Stimulated activated CD4-positive, alpha-beta T cell treated with anti-CD3 and anti-CD28 coated beads, Interleukin-15, amount 100 ng/mL, for 1 hour (primary cell): Measurements from ENCODE around the gene SEMA5A.

Experiments
- DNase-seq, 2 donors: peaks; one replicate each; pipeline ENCODE4 v3.0.0-alpha.2; 2020; ENCODE audit warnings: low read depth in 1 of 2, low spot score in 1 of 2

SEMA5A gene

GRCh38 chr5:9186069-9186468 is 359.8 kb downstream of the SEMA5A start:
- no peak for DNase-seq

GRCh38 chr5:9183992-9184391 is 361.9 kb downstream of the SEMA5A start:
- no peak for DNase-seq

GRCh38 chr5:9182899-9183695 is 362.8 kb downstream of the SEMA5A start:
- no peak for DNase-seq

GRCh38 chr5:9176641-9177040 is 369.2 kb downstream of the SEMA5A start:
- DNase-seq, result no peak

GRCh38 chr5:9174446-9174845 is 371.4 kb downstream of the SEMA5A start:
- DNase-seq, result no peak

- DNase-seq, result no peak
Observed at GRCh38 chr5:9173281-9174048, 372.4 kb downstream of the SEMA5A start.

- no peak for DNase-seq
Observed at GRCh38 chr5:9170026-9170425, 375.8 kb downstream of the SEMA5A start.

- DNase-seq, result no peak
Observed at GRCh38 chr5:9169557-9169902, 376.3 kb downstream of the SEMA5A start.

- no peak for DNase-seq
Observed at GRCh38 chr5:9168791-9169556, 376.9 kb downstream of the SEMA5A start.

- DNase-seq, result no peak
Observed at GRCh38 chr5:9166202-9167112, 379.4 kb downstream of the SEMA5A start.

- no peak for DNase-seq
Observed at GRCh38 chr5:9165546-9165945, 380.3 kb downstream of the SEMA5A start.

- DNase-seq, result no peak
Observed at GRCh38 chr5:9160747-9161146, 385.1 kb downstream of the SEMA5A start.

GRCh38 chr5:9157811-9158210 is 388.1 kb downstream of the SEMA5A start:
- DNase-seq, result no peak

GRCh38 chr5:9157020-9157419 is 388.9 kb downstream of the SEMA5A start:
- DNase-seq, result no peak

- no peak for DNase-seq
Observed at GRCh38 chr5:9156282-9156681, 389.6 kb downstream of the SEMA5A start.

GRCh38 chr5:9151684-9152427 is 394.0 kb downstream of the SEMA5A start:
- DNase-seq, result no peak

GRCh38 chr5:9149988-9150387 is 395.9 kb downstream of the SEMA5A start:
- no peak for DNase-seq

- no peak for DNase-seq
Observed at GRCh38 chr5:9148242-9148641, 397.6 kb downstream of the SEMA5A start.

- no peak for DNase-seq
Observed at GRCh38 chr5:9140711-9141110, 405.2 kb downstream of the SEMA5A start.

- DNase-seq, result no peak
Observed at GRCh38 chr5:9140202-9140601, 405.7 kb downstream of the SEMA5A start.
